GM19043 (cell line): ENCODE data around the gene RBFOX1.

Experiments
- ATAC-seq: cut with Tn5 transposase; IDR thresholded peaks from one replicate; pipeline ENCODE4 v1.9.1; 2021; ENCODE audit warnings: low read depth; ENCODE audit not compliant: unreplicated experiment

The RBFOX1 gene

GRCh38 chr16:7333180-7333725 lies 608 bp downstream of the RBFOX1 start:
- ATAC-seq = no peak

GRCh38 chr16:7334801-7335560 lies 2.3 kb downstream of the RBFOX1 start:
- ATAC-seq = no peak

- no peak for ATAC-seq
Observed at GRCh38 chr16:7335991-7336634, 3.5 kb downstream of the RBFOX1 start.

- no peak for ATAC-seq
Observed at GRCh38 chr16:7336742-7337141, 4.1 kb downstream of the RBFOX1 start.

- ATAC-seq = no peak
Observed at GRCh38 chr16:7338826-7339225, 6.2 kb downstream of the RBFOX1 start.

GRCh38 chr16:7339700-7340099 lies 7.1 kb downstream of the RBFOX1 start:
- no peak for ATAC-seq

GRCh38 chr16:7340938-7341337 lies 8.3 kb downstream of the RBFOX1 start:
- no peak for ATAC-seq

GRCh38 chr16:7342598-7342997 lies 10.0 kb downstream of the RBFOX1 start:
- no peak for ATAC-seq

GRCh38 chr16:7343243-7343642 lies 10.6 kb downstream of the RBFOX1 start:
- no peak for ATAC-seq

- ATAC-seq = no peak
Observed at GRCh38 chr16:7344830-7345780, 12.5 kb downstream of the RBFOX1 start.

- ATAC-seq = no peak
Observed at GRCh38 chr16:7350806-7351205, 18.2 kb downstream of the RBFOX1 start.

- ATAC-seq = no peak
Observed at GRCh38 chr16:7351610-7352510, 19.2 kb downstream of the RBFOX1 start.

GRCh38 chr16:7355758-7356157 lies 23.1 kb downstream of the RBFOX1 start:
- no peak for ATAC-seq

GRCh38 chr16:7361416-7362129 lies 28.9 kb downstream of the RBFOX1 start:
- no peak for ATAC-seq

- no peak for ATAC-seq
Observed at GRCh38 chr16:7362231-7362630, 29.6 kb downstream of the RBFOX1 start.

GRCh38 chr16:7363422-7364417 lies 31.1 kb downstream of the RBFOX1 start:
- no peak for ATAC-seq

- ATAC-seq = no peak
Observed at GRCh38 chr16:7366041-7366440, 33.4 kb downstream of the RBFOX1 start.
